GM12878 (cell line): ENCODE measurements around the gene STX8. TPM values are rescaled to one million over a fixed set of nuclear protein-coding genes. Genes with fewer than 3 reads are reported as not detected.

Experiments
- ATAC-seq: fragments of 200-7000 bp; cut with Tn5 transposase; 3 replicates; pipeline ENCODE4 v1.9.1; 2020; ENCODE audit warnings: mild to moderate bottlenecking, moderate library complexity
- BruUV-seq: library from RNA; stranded (reverse); fragments of 400-500 nt; replicated peaks from 2 replicates; lab custom pipeline; 2021; lab: Mats Ljungman, UMichigan
- CTCF ChIA-PET: fragments of 300-600 bp; sonication (Branson Sonifier 250); formaldehyde crosslinking; extraction: SDS; loops from one replicate; lab custom pipeline; 2021; ENCODE audit warnings: inconsistent platforms; lab: Yijun Ruan, JAX
- POLR2A ChIA-PET: fragments of 350-600 bp; formaldehyde crosslinking; extraction: SDS; loops from one replicate; lab custom pipeline; 2021; ENCODE audit warnings: inconsistent platforms; lab: Charles Lee
- RAD21 ChIA-PET: fragments of 300-600 bp; sonication (Branson Sonifier 250); formaldehyde crosslinking; loops from one replicate; lab custom pipeline; 2023; ENCODE audit warnings: antibody characterized with exemption; ENCODE audit not compliant: unreplicated experiment; lab: Charles Lee
- SMC1A ChIA-PET: fragments of 300-600 bp; sonication (Branson Sonifier 250); formaldehyde crosslinking; loops from one replicate; lab custom pipeline; 2023; ENCODE audit not compliant: unreplicated experiment, uncharacterized antibody; lab: Charles Lee
- DNase-seq: peaks from one replicate; pipeline ENCODE4 v3.0.0-alpha.2; 2011; ENCODE audit warnings: low read depth, low spot score
- FAIRE-seq: peaks from 3 replicates; lab custom pipeline; 2011; peaks lifted over from hg19 to GRCh38; lab: Jason Lieb, UNC
- H2AFZ ChIP-seq: 2 replicates; pipeline ENCODE4 v1.6.0; 2011; ENCODE audit warnings: low read depth, low read length, control low read depth; ENCODE audit not compliant: control insufficient read depth
- H3K27ac ChIP-seq: 2 replicates; pipeline ENCODE4 v1.5.1; 2011; ENCODE audit warnings: control low read depth; ENCODE audit not compliant: control insufficient read depth, insufficient read depth
- H3K27me3 ChIP-seq, 2 experiments: replicated peaks in 1 of 2; 2 replicates each; pipeline versions ENCODE4 v1.6.0 to v1.6.1; 2011; ENCODE audit warnings: low read length in 1 of 2; ENCODE audit not compliant: control insufficient read depth in 2 of 2, insufficient read depth in 2 of 2
- H3K36me3 ChIP-seq, 2 experiments: 2 replicates each; pipeline ENCODE4 v1.5.1; 2011; ENCODE audit warnings: low read length in 1 of 2; ENCODE audit not compliant: control insufficient read depth in 2 of 2, insufficient read depth in 2 of 2
- H3K4me1 ChIP-seq: 2 replicates; pipeline ENCODE4 v1.6.1; 2011; ENCODE audit warnings: mild to moderate bottlenecking, low read length, moderate library complexity, mixed read lengths; ENCODE audit not compliant: control insufficient read depth, insufficient read depth
- H3K4me2 ChIP-seq: 2 replicates; pipeline ENCODE4 v1.6.0; 2011; ENCODE audit warnings: control low read depth; ENCODE audit not compliant: control insufficient read depth, insufficient read depth
- H3K4me3 ChIP-seq: fragments of 200-600 bp; sonication (generic); 2 replicates; pipeline ENCODE4 v1.5.1; 2016
- H3K79me2 ChIP-seq: 2 replicates; pipeline ENCODE4 v1.6.0; 2011; ENCODE audit warnings: low read length; ENCODE audit not compliant: control insufficient read depth, insufficient read depth
- H3K9ac ChIP-seq: 2 replicates; pipeline ENCODE4 v1.8.0; 2011; ENCODE audit warnings: low read length, control low read depth, mixed read lengths; ENCODE audit not compliant: control insufficient read depth, insufficient read depth
- H3K9me3 ChIP-seq: replicated peaks from 3 replicates; pipeline ENCODE4 v1.5.1; 2011; ENCODE audit warnings: mild to moderate bottlenecking, low read length; ENCODE audit not compliant: control insufficient read depth, insufficient read depth
- H4K20me1 ChIP-seq: 2 replicates; pipeline ENCODE4 v1.6.0; 2011; ENCODE audit not compliant: control insufficient read depth, insufficient read depth
- BHLHE40 ChIP-seq, 2 experiments: fragments of 450-650 bp in 1 of 2; IDR thresholded peaks; 2 replicates each; pipeline ENCODE4 v1.6.1; 2011 to 2017; ENCODE audit warnings: low read depth in 2 of 2, borderline replicate concordance in 1 of 2, improper control_type of control experiment in 1 of 2, low read length in 1 of 2, mild to moderate bottlenecking in 1 of 2
- BRCA1 ChIP-seq: IDR thresholded peaks from 2 replicates; pipeline ENCODE4 v1.6.1; 2011; ENCODE audit warnings: low read depth, low read length, improper control_type of control experiment
- EGR1 ChIP-seq, 2 experiments: IDR thresholded peaks; 1 replicate in 1 of 2; 2 replicates in 1 of 2; pipeline ENCODE4 v1.6.1; 2011 to 2012; ENCODE audit warnings: low read depth in 2 of 2, low read length in 2 of 2, borderline replicate concordance in 1 of 2, mild to moderate bottlenecking in 1 of 2, moderate library complexity in 1 of 2
- MXI1 ChIP-seq: fragments of 150-350 bp; IDR thresholded peaks from 2 replicates; pipeline ENCODE4 v1.6.1; 2011; ENCODE audit warnings: low read depth, mild to moderate bottlenecking, inconsistent platforms, low read length, improper control_type of control experiment
- NRF1 ChIP-seq: conservative IDR thresholded peaks from 2 replicates; pipeline ENCODE4 v1.6.1; 2011; ENCODE audit warnings: mild to moderate bottlenecking, low read depth, low read length, improper control_type of control experiment
- POLR2A ChIP-seq: IDR thresholded peaks from 2 replicates; pipeline ENCODE4 v1.6.1; 2011; ENCODE audit warnings: low read depth, mild to moderate bottlenecking, low read length
- WGBS: methylation state at CpG from one replicate; pipeline ENCODE4 v1.1.6; 2016; ENCODE audit warnings: low lambda C conversion rate; ENCODE audit not compliant: insufficient replicate concordance, insufficient coverage; ENCODE audit errors: missing lambda C conversion rate; 5-methylcytosine and 5-hydroxymethylcytosine counted together
- in situ Hi-C: fragments of 300-500 bp; cut with MboI; formaldehyde crosslinking; loops from 9 replicates; pipeline ENCODE4 v1.14.3; 2018; ENCODE audit warnings: mixed read lengths
- intact Hi-C: fragments of 100-400 bp; cut with micrococcal nuclease; formaldehyde crosslinking; loops from one replicate; pipeline ENCODE4 v1.14.2; 2022; ENCODE audit not compliant: unreplicated experiment
- polyA plus RNA-seq, 11 experiments: library from polyadenylated mRNA; depleted of rRNA in 4 of 11; unstranded in 6 of 11; stranded (reverse) in 5 of 11; fragments of >200 nt; fragmentation: Nextera tagmentation in 4 of 11; fragmentation: Illumina TruSeq in 1 of 11; extraction: Ambion mirVana in 4 of 11; extraction: Trizol in 1 of 11; gene quantifications; 1 replicate in 1 of 11; 2 replicates in 10 of 11; pipeline versions ENCODE4 v1.2.1 to v1.2.3, GENCODE V29; 2011 to 2016; ENCODE audit warnings: inconsistent platforms in 2 of 11, missing spikeins in 2 of 11, low read depth in 1 of 11
- total RNA-seq, 4 experiments: library from RNA; depleted of rRNA in 3 of 4; stranded (reverse); fragments of >200 nt in 3 of 4; fragmentation: Illumina TruSeq in 1 of 4; extraction: Trizol in 1 of 4; gene quantifications; 2 replicates each; pipeline versions ENCODE4 v1.2.1 to v1.2.3, GENCODE V29; 2013 to 2021
- TF ChIP-seq, protein P1 (sequence below): fragments of 450-650 bp; IDR thresholded peaks from 2 replicates; pipeline ENCODE4 v1.6.1; 2016; ENCODE audit warnings: mild to moderate bottlenecking
- TF ChIP-seq, protein P2 (sequence below): IDR thresholded peaks from 2 replicates; pipeline ENCODE4 v1.6.1; 2011; ENCODE audit warnings: borderline replicate concordance, low read depth, mild to moderate bottlenecking, moderate library complexity, mixed read lengths, low read length; ENCODE audit not compliant: insufficient read depth; ENCODE audit errors: extremely low read length
- TF ChIP-seq, protein P3 (sequence below): fragments of 450-650 bp; IDR thresholded peaks from 2 replicates; pipeline ENCODE4 v1.6.1; 2017; ENCODE audit warnings: mild to moderate bottlenecking, moderate library complexity
- TF ChIP-seq, protein P4 (sequence below): IDR thresholded peaks from 2 replicates; pipeline ENCODE4 v1.6.1; 2012; ENCODE audit warnings: low read depth, low read length, improper control_type of control experiment

STX8 gene
- total and polyA plus RNA-seq, 10 of the 15 experiments (the other 5 are each of a cell fraction or from before 2014, with no cell fraction given): 47.9 to 151 (median 72.9) TPM

DNA sequence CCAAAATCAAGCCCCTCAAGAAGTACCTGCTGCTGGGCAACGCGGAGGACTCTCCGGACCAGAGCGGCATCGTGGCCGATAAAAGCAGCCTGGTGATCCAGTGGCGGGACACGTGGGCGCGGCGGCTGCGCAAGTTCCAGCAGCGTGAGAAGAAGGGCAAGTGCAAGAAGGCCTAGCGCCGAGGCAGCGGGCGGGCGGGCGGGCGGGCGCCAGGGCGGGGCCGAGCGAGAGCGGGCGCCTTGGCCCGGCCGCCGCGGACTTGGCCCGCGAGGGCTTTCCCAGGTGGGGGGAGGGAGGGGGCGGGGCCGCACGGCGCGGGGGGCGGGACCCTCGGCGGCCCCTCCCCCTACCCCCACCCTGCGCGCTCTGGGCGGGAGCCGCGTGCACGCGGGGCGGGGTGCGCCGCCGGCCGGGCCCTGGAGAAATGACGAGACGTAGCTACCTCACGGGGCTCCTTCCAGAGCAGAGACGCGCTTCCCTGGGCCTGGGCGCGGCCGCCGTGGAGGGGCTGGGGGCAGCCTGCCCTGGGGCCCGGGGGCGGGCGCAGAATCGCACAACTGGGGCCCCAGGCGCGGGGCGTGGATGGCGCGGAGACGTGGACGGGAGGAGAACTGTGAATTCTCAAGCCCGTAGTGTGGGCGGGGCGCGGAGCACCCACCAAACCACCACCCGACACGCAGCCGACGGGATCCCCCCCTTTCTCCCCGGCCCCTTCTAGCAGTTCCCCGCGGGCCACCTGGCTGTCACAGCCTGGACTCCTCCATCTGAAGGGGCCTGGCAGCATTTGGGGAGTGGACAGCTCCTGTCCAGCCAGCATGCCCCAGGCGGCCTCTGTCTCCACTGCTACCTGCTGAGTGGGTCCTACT lies 335.6 kb downstream of the STX8 start:
- Histone ChIP-seq H3K4me3 (peak overlapping the region; percentile 63; the same call in 1 of the 2 replicates), H3K9ac (peak overlapping the region; percentile 40; the same call in 1 of the 2 replicates), H3K36me3 (no peaks in the 10 kb centered on the region), H3K4me1 (peaks cover 8% of the 10 kb centered on the region; the same call in 1 of the 2 replicates), H3K27ac (no peak overlapping the region), H2AFZ (peak overlapping the region; percentile 79), H3K79me2 (no peaks in the 10 kb centered on the region), H3K9me3 (no peaks in the 10 kb centered on the region), H3K27me3 (no peaks in the 10 kb centered on the region), H3K4me2 (peak overlapping the region; percentile 95), H4K20me1 (no peaks in the 10 kb centered on the region)
- 8% methylated on average over 28 of the region's 84 CpGs for WGBS
- ChIA-PET RAD21 (interaction anchor here (0.6 kb wide), 1 partner anchor 112 kb away, joined by 5 read pairs; no protein-coding TSS in a partner anchor), CTCF (interaction anchor here (0.6 kb wide), 1 partner anchor 49 kb away, joined by 3 read pairs; no protein-coding TSS in a partner anchor), SMC1A (no interaction called here), POLR2A (interaction anchor here (0.6 kb wide), 1 partner anchor 49 kb away, joined by 3 read pairs; no protein-coding TSS in a partner anchor)
- intact Hi-C loops (no loop called here), in situ Hi-C loops (no loop called here)
- DNase-seq: no peak
- FAIRE-seq: no peak
- no TSS peak for BruUV-seq
- TF ChIP-seq MXI1 (0 out of 2 replicates have a peak, but pooled peaks have one; percentile 19), POLR2A (0 out of 2 replicates have a peak, but pooled peaks have one; percentile 29), BHLHE40 (IDR thresholded peaks at IDR 0.05; ENCODE audit: borderline replicate concordance in 1 of 2, low read depth in 2 of 2, low read length in 1 of 2) (peak in 1 of 2 experiments; percentile 35; a peak in 1 of 4 replicates), EGR1 (IDR thresholded peaks at IDR 0.05; ENCODE audit: borderline replicate concordance in 1 of 2, low read depth in 2 of 2, low read length in 2 of 2) (0 out of 3 replicates have a peak, but pooled peaks of 1 of the 2 experiments have one; percentile 18), BRCA1 (no peak), NRF1 (0 out of 2 replicates have a peak, but pooled peaks have one; percentile 5)
- TF ChIP-seq, protein P1, sequence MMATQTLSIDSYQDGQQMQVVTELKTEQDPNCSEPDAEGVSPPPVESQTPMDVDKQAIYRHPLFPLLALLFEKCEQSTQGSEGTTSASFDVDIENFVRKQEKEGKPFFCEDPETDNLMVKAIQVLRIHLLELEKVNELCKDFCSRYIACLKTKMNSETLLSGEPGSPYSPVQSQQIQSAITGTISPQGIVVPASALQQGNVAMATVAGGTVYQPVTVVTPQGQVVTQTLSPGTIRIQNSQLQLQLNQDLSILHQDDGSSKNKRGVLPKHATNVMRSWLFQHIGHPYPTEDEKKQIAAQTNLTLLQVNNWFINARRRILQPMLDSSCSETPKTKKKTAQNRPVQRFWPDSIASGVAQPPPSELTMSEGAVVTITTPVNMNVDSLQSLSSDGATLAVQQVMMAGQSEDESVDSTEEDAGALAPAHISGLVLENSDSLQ: no peak
- TF ChIP-seq, protein P2, sequence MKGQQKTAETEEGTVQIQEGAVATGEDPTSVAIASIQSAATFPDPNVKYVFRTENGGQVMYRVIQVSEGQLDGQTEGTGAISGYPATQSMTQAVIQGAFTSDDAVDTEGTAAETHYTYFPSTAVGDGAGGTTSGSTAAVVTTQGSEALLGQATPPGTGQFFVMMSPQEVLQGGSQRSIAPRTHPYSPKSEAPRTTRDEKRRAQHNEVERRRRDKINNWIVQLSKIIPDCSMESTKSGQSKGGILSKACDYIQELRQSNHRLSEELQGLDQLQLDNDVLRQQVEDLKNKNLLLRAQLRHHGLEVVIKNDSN: peak; percentile 66
- TF ChIP-seq, protein P3, sequence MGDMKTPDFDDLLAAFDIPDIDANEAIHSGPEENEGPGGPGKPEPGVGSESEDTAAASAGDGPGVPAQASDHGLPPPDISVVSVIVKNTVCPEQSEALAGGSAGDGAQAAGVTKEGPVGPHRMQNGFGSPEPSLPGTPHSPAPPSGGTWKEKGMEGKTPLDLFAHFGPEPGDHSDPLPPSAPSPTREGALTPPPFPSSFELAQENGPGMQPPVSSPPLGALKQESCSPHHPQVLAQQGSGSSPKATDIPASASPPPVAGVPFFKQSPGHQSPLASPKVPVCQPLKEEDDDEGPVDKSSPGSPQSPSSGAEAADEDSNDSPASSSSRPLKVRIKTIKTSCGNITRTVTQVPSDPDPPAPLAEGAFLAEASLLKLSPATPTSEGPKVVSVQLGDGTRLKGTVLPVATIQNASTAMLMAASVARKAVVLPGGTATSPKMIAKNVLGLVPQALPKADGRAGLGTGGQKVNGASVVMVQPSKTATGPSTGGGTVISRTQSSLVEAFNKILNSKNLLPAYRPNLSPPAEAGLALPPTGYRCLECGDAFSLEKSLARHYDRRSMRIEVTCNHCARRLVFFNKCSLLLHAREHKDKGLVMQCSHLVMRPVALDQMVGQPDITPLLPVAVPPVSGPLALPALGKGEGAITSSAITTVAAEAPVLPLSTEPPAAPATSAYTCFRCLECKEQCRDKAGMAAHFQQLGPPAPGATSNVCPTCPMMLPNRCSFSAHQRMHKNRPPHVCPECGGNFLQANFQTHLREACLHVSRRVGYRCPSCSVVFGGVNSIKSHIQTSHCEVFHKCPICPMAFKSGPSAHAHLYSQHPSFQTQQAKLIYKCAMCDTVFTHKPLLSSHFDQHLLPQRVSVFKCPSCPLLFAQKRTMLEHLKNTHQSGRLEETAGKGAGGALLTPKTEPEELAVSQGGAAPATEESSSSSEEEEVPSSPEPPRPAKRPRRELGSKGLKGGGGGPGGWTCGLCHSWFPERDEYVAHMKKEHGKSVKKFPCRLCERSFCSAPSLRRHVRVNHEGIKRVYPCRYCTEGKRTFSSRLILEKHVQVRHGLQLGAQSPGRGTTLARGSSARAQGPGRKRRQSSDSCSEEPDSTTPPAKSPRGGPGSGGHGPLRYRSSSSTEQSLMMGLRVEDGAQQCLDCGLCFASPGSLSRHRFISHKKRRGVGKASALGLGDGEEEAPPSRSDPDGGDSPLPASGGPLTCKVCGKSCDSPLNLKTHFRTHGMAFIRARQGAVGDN: peak; percentile 62; the same call in 1 of the 2 replicates
- TF ChIP-seq, protein P4, sequence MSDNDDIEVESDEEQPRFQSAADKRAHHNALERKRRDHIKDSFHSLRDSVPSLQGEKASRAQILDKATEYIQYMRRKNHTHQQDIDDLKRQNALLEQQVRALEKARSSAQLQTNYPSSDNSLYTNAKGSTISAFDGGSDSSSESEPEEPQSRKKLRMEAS: peak; percentile 70
- ATAC-seq: peak; percentile 85
